Measurements from ENCODE around the gene FGF18.

GRCh38 chr5:171467107-171467506 lies 47.7 kb downstream of the FGF18 start:
- no peak for TF ChIP-seq POLR2AphosphoS5 (IDR thresholded peaks at IDR 0.05; ENCODE audit: low read depth)
- TF ChIP-seq EZH2 (IDR thresholded peaks at IDR 0.05; ENCODE audit: low read depth, unreplicated experiment), result no peak
- no peak for TF ChIP-seq CTCF (conservative IDR thresholded peaks at IDR 0.05; ENCODE audit: low read depth in 2 of 2)
- TF ChIP-seq, protein P1, sequence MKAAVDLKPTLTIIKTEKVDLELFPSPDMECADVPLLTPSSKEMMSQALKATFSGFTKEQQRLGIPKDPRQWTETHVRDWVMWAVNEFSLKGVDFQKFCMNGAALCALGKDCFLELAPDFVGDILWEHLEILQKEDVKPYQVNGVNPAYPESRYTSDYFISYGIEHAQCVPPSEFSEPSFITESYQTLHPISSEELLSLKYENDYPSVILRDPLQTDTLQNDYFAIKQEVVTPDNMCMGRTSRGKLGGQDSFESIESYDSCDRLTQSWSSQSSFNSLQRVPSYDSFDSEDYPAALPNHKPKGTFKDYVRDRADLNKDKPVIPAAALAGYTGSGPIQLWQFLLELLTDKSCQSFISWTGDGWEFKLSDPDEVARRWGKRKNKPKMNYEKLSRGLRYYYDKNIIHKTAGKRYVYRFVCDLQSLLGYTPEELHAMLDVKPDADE (IDR thresholded peaks at IDR 0.05), result no peak
- no peak for TF ChIP-seq CREB1 (CRISPR knock-in tag; IDR thresholded peaks at IDR 0.05; ENCODE audit: low read depth)
- no peak for TF ChIP-seq EZH2phosphoT487 (IDR thresholded peaks at IDR 0.05; ENCODE audit: unreplicated experiment)
- TF ChIP-seq ZNF331 (CRISPR knock-in tag; IDR thresholded peaks at IDR 0.05; ENCODE audit: low read depth), result no peak
- no peak for TF ChIP-seq REST (IDR thresholded peaks at IDR 0.05; ENCODE audit: unreplicated experiment)
- TF ChIP-seq JUNB (IDR thresholded peaks at IDR 0.05; ENCODE audit: unreplicated experiment), result no peak
- TF ChIP-seq STAT1 (IDR thresholded peaks at IDR 0.05; ENCODE audit: unreplicated experiment), result no peak
- TF ChIP-seq, protein P2, sequence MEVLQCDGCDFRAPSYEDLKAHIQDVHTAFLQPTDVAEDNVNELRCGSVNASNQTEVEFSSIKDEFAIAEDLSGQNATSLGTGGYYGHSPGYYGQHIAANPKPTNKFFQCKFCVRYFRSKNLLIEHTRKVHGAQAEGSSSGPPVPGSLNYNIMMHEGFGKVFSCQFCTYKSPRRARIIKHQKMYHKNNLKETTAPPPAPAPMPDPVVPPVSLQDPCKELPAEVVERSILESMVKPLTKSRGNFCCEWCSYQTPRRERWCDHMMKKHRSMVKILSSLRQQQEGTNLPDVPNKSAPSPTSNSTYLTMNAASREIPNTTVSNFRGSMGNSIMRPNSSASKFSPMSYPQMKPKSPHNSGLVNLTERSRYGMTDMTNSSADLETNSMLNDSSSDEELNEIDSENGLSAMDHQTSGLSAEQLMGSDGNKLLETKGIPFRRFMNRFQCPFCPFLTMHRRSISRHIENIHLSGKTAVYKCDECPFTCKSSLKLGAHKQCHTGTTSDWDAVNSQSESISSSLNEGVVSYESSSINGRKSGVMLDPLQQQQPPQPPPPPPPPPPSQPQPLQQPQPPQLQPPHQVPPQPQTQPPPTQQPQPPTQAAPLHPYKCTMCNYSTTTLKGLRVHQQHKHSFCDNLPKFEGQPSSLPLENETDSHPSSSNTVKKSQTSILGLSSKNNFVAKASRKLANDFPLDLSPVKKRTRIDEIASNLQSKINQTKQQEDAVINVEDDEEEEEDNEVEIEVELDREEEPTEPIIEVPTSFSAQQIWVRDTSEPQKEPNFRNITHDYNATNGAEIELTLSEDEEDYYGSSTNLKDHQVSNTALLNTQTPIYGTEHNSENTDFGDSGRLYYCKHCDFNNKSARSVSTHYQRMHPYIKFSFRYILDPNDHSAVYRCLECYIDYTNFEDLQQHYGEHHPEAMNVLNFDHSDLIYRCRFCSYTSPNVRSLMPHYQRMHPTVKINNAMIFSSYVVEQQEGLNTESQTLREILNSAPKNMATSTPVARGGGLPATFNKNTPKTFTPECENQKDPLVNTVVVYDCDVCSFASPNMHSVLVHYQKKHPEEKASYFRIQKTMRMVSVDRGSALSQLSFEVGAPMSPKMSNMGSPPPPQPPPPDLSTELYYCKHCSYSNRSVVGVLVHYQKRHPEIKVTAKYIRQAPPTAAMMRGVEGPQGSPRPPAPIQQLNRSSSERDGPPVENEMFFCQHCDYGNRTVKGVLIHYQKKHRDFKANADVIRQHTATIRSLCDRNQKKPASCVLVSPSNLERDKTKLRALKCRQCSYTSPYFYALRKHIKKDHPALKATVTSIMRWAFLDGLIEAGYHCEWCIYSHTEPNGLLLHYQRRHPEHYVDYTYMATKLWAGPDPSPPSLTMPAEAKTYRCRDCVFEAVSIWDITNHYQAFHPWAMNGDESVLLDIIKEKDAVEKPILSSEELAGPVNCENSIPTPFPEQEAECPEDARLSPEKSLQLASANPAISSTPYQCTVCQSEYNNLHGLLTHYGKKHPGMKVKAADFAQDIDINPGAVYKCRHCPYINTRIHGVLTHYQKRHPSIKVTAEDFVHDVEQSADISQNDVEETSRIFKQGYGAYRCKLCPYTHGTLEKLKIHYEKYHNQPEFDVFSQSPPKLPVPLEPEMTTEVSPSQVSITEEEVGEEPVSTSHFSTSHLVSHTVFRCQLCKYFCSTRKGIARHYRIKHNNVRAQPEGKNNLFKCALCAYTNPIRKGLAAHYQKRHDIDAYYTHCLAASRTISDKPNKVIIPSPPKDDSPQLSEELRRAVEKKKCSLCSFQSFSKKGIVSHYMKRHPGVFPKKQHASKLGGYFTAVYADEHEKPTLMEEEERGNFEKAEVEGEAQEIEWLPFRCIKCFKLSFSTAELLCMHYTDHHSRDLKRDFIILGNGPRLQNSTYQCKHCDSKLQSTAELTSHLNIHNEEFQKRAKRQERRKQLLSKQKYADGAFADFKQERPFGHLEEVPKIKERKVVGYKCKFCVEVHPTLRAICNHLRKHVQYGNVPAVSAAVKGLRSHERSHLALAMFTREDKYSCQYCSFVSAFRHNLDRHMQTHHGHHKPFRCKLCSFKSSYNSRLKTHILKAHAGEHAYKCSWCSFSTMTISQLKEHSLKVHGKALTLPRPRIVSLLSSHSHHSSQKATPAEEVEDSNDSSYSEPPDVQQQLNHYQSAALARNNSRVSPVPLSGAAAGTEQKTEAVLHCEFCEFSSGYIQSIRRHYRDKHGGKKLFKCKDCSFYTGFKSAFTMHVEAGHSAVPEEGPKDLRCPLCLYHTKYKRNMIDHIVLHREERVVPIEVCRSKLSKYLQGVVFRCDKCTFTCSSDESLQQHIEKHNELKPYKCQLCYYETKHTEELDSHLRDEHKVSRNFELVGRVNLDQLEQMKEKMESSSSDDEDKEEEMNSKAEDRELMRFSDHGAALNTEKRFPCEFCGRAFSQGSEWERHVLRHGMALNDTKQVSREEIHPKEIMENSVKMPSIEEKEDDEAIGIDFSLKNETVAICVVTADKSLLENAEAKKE (CRISPR knock-in tag; IDR thresholded peaks at IDR 0.05), result no peak
- no peak for TF ChIP-seq ZNF114 (CRISPR knock-in tag; IDR thresholded peaks at IDR 0.05)
- TF ChIP-seq NANOG (IDR thresholded peaks at IDR 0.05; ENCODE audit: borderline replicate concordance), result no peak
